Measurements from ENCODE around the gene CD52. TPM values are rescaled to one million over a fixed set of nuclear protein-coding genes. Genes with fewer than 3 reads are reported as not detected.

CD52 gene
- total RNA-seq, 1 donor from 2014 or later = 2.4 TPM

- H3K9me3 ChIP-seq (replicated peaks) = no peaks in the 10 kb centered on the region
- TF ChIP-seq, protein P1, sequence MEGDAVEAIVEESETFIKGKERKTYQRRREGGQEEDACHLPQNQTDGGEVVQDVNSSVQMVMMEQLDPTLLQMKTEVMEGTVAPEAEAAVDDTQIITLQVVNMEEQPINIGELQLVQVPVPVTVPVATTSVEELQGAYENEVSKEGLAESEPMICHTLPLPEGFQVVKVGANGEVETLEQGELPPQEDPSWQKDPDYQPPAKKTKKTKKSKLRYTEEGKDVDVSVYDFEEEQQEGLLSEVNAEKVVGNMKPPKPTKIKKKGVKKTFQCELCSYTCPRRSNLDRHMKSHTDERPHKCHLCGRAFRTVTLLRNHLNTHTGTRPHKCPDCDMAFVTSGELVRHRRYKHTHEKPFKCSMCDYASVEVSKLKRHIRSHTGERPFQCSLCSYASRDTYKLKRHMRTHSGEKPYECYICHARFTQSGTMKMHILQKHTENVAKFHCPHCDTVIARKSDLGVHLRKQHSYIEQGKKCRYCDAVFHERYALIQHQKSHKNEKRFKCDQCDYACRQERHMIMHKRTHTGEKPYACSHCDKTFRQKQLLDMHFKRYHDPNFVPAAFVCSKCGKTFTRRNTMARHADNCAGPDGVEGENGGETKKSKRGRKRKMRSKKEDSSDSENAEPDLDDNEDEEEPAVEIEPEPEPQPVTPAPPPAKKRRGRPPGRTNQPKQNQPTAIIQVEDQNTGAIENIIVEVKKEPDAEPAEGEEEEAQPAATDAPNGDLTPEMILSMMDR (IDR thresholded peaks at IDR 0.05; ENCODE audit: borderline replicate concordance) = no peak
- peaks cover 15% of the 10 kb centered on the region for H3K4me1 ChIP-seq
- no peak for DNase-seq
- H3K36me3 ChIP-seq = no peaks in the 10 kb centered on the region
- H3K27me3 ChIP-seq (ENCODE audit: low read depth) = peaks cover 52% of the 10 kb centered on the region
- H3K27ac ChIP-seq (replicated peaks) = no peak overlapping the region
- H3K4me3 ChIP-seq = no peak overlapping the region
- intact Hi-C loops (cut with micrococcal nuclease) = no loop called here
Measured at GRCh38 chr1:26337206-26337535, 19.4 kb downstream of the CD52 start.

GRCh38 chr1:26337625-26338024 is 19.9 kb downstream of the CD52 start:
- Histone ChIP-seq H3K36me3 (no peaks in the 10 kb centered on the region), H3K9me3 (replicated peaks) (no peaks in the 10 kb centered on the region), H3K27me3 (ENCODE audit: low read depth) (peaks cover 50% of the 10 kb centered on the region), H3K4me1 (peaks cover 15% of the 10 kb centered on the region), H3K27ac (replicated peaks) (no peak overlapping the region), H3K4me3 (no peak overlapping the region)
- DNase-seq = no peak
- TF ChIP-seq, protein P1 (IDR thresholded peaks at IDR 0.05; ENCODE audit: borderline replicate concordance) = no peak
- intact Hi-C loops (cut with micrococcal nuclease) = no loop called here

DNA sequence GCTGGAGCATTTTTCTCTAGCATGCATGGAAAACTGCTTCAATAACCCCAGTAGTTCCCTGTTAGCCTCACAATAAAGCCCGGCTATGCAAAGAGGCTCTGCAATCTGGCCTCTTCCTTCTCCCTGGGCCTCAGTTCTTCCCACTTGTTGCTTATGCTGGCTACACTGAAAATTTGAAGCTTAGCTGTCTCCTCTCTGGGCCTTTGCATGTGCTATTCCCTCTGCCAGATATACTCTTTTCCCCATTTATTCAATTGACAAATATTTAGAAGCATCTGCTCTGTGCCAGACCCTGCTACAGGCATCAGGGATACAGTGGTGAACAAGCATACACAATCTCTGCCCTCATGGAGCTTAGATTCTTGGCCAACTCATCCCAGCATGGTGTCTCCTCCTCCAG is 20.9 kb downstream of the CD52 start:
- peaks cover 15% of the 10 kb centered on the region for H3K4me1 ChIP-seq
- DNase-seq = no peak
- no peaks in the 10 kb centered on the region for H3K36me3 ChIP-seq
- peaks cover 50% of the 10 kb centered on the region for H3K27me3 ChIP-seq (ENCODE audit: low read depth)
- TF ChIP-seq, protein P1 (IDR thresholded peaks at IDR 0.05; ENCODE audit: borderline replicate concordance) = no peak
- H3K27ac ChIP-seq (replicated peaks) = no peak overlapping the region
- intact Hi-C loops (cut with micrococcal nuclease) = no loop called here
- no peaks in the 10 kb centered on the region for H3K9me3 ChIP-seq (replicated peaks)
- H3K4me3 ChIP-seq = no peak overlapping the region

GRCh38 chr1:26340047-26340481 is 22.3 kb downstream of the CD52 start:
- Histone ChIP-seq H3K27ac (replicated peaks) (no peak overlapping the region), H3K27me3 (ENCODE audit: low read depth) (peaks cover 46% of the 10 kb centered on the region), H3K4me1 (peaks cover 15% of the 10 kb centered on the region), H3K36me3 (no peaks in the 10 kb centered on the region), H3K9me3 (replicated peaks) (no peaks in the 10 kb centered on the region), H3K4me3 (no peak overlapping the region)
- TF ChIP-seq, protein P1 (IDR thresholded peaks at IDR 0.05; ENCODE audit: borderline replicate concordance) = no peak
- DNase-seq = no peak
- intact Hi-C loops (cut with micrococcal nuclease) = no loop called here

DNA sequence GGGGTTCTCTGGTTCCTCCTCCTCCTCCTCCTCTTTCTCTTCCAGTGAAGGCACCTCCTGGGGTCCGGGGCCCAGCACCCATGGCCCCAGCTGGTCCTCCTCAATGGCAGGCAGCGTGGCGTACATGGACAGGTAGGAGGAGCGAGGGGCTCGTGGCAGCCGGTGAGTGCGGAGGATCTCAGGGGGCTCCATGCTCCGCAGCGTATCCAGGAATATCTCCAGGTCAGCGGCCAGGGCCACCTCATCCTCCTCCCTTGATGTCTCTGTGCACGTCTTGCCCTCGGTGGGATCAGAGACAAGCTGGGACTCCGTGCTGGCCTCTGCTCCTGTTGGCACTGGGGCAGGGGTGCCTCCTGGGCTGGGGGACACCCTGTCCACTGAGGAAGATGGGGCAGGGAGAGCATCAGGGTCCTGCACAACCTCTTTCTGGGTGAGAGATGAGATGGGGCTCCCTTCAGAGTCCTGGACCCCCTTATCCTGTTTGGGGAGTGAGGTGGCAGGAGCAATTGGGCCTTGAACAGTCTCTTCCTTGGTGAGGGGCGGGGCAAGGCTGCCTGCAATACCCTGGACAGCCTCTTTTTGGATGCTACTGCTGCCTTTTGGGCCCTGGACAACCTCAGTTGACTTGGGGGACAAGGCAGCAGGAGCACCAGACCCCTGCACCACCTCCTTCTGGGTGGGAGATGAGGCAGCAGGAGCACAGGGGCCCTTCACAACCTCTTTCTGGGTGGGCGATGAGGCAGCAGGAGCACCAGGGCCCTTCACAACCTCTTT is 26.6 kb downstream of the CD52 start:
- peaks cover 27% of the 10 kb centered on the region for H3K27me3 ChIP-seq (ENCODE audit: low read depth)
- TF ChIP-seq, protein P1 (IDR thresholded peaks at IDR 0.05; ENCODE audit: borderline replicate concordance) = no peak
- intact Hi-C loops (cut with micrococcal nuclease) = no loop called here
- DNase-seq = no peak
- H3K4me1 ChIP-seq = no peaks in the 10 kb centered on the region
- H3K27ac ChIP-seq (replicated peaks) = no peak overlapping the region
- H3K9me3 ChIP-seq (replicated peaks) = no peaks in the 10 kb centered on the region
- H3K4me3 ChIP-seq = no peak overlapping the region
- no peaks in the 10 kb centered on the region for H3K36me3 ChIP-seq
